LHCN-M2 (cell line): ENCODE data around the gene GALK2. TPM values are rescaled to one million over a fixed set of nuclear protein-coding genes. Genes with fewer than 3 reads are reported as not detected.

Experiments
- DNase-seq: peaks from one replicate; pipeline ENCODE4 v3.0.0-alpha.2; 2012; ENCODE audit warnings: low read depth
- polyA plus RNA-seq: library from polyadenylated mRNA; unstranded; fragments of >200 nt; gene quantifications from one replicate; pipeline ENCODE4 v1.2.1, GENCODE V29; 2012; ENCODE audit warnings: missing spikeins
- total RNA-seq: library from RNA; depleted of rRNA; stranded (reverse); fragments of >200 nt; gene quantifications from 2 replicates; pipeline ENCODE4 v1.2.3, GENCODE V29; 2014; rRNA removed

The GALK2 gene
- 26.3 and 27.7 TPM in 2 replicates for total RNA-seq
- 12.1 TPM for polyA plus RNA-seq

DNA sequence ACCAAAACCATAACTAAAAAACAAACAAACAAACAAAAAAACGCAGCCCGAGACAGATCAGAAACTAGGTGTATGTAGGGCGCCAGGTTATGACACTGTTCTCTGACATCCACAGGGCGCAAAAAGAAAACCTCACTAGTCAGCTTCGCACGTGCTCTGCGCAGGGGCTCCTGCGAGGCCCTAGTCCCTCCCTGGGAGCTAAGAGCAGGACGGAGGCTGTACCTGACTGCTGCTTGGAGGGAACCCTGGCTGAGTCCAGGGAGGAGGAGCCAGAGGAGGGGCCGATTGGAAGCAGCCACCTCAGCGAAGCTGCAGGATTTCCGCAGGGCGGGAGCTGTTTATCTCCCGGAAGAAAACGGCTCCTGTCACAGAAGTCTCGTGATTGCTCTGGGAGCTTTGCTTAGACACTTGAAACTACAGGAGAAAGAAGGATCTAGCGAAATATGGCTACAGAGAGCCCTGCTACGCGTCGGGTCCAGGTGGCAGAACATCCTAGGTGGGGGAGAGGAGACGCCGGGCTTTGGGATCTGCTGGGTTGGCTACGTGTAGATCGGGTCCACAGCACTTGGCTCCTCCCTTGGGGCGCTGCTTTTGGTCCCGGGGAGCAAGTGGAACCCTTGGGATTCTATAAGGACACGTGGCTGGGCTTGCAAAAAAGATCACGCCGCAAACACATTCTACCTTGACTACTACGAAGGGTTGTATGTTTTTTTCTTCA lies at the start of gene GALK2:
TSS of gene GALK2 (plus strand) at position 368 of the 718 bp plus-strand sequence. CDS start at position 444, 76 bp downstream.
- DNase-seq = peak; percentile 78

GRCh38 chr15:49120832-49121231 lies 49.2 kb upstream of the GALK2 start:
- no peak for DNase-seq

GRCh38 chr15:49121901-49122300 lies 48.1 kb upstream of the GALK2 start:
- DNase-seq = no peak

DNA sequence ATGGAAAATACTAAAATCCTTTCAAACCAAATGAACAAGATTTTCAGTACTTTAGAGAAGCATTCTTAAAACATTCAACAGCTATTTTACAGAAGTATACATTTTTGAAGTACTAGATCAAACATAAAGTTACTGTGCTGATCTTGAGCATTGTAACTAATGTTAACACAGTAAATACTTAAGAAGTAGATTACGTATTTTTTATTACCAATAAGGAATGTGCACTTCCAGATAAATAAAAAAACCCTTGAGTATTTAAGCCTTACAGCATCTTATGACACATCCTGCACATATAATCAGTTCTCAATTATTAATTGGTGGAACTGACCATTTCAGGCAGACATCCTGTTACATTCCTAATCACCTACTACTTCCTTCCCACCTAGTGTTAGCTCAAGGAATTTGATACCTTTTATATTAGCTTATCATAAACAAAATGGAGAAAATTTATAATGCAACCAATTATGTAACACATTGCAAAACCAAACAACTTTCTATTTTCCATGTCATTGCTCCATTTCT lies 47.4 kb upstream of the GALK2 start:
- DNase-seq = no peak

GRCh38 chr15:49124371-49124770 lies 45.7 kb upstream of the GALK2 start:
- no peak for DNase-seq

DNA sequence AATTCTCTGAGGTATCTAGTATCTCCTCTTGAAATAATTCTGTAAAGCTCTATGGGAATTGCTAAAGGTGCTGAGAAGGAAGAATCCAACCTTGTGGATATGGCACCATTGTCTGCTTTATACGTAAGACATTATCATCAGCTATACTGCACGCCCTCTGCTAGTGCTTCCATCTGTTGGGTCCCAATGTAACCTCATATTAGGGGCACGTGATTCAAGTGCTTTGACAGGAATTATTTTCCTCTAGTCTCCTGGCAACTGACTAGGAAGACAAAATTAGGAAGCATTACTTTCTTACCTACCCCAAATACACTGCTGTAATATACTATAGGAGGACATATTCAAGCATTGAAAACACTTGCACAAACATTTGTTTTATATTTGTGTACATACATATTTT lies 38.6 kb upstream of the GALK2 start:
- DNase-seq = no peak

- DNase-seq = peak; percentile 41
Measured at GRCh38 chr15:49134683-49135341, 35.2 kb upstream of the GALK2 start.

DNA sequence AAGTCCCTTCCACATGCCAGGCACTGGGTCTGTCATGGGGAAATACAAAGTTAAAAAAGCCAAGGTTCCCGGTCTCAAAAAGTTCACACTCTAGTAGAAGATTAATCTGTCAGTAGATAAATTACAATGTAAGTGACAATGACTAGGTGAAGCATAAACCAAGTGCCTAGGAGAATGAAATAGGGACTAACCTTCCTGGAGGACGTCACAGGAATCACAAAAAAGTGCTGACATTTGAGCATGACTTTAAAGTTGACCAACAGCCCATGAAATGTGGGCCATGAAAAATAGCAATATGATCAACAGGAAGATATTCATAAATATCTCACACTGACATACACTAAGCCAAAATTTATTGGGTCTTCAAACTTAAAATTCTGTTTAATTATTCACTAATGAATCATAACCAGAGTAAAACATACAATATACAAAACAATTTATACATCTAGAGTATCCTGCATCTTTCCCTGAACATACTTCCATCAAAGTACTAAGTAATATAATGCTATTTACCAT lies 34.6 kb upstream of the GALK2 start:
- DNase-seq = no peak

- DNase-seq = peak; percentile 76
Measured at GRCh38 chr15:49135911-49136310, 34.1 kb upstream of the GALK2 start.

DNA sequence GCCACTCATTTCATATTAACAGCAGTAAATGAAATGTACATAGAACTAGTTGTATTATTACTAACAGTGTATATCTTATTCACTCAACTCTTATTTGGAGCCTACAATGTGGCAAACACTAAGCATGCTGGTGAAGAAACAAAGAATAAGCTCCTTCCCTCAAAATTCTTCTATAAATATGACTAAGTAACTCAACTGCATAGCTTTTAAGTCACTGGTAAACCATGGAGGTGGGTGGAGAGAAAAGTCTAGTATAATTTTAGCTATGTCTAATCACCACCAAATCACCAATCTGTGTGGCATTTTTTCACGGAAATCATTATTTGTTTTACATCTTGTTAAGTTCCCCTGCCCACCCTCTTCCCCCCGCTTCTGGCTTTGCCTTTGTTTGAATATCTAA lies 32.2 kb upstream of the GALK2 start:
- DNase-seq = peak; percentile 29

- DNase-seq = peak; percentile 61
Measured at GRCh38 chr15:49145651-49146609, 24.1 kb upstream of the GALK2 start.

DNA sequence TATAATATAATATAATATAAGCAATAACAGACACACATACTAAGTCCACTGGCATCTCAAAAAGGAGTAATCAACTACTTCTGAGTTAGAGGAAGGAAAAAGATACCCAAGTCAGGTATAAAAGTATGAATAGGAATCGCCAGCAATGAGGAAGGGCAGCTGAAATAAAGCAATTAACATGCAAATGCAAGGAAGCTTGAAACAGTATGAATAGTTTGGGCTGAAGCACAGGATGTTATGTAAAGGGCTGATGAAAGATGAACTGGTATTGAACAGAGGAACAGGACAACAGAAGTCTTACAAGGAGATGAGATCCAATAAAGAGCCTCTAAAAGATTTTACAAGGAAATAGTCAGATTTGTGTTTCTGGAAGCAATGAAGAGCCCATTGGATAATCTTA lies 21.7 kb upstream of the GALK2 start:
- no peak for DNase-seq

- DNase-seq = no peak
Measured at GRCh38 chr15:49148727-49149126, 21.3 kb upstream of the GALK2 start.

- no peak for DNase-seq
Measured at GRCh38 chr15:49151831-49152230, 18.2 kb upstream of the GALK2 start.

DNA sequence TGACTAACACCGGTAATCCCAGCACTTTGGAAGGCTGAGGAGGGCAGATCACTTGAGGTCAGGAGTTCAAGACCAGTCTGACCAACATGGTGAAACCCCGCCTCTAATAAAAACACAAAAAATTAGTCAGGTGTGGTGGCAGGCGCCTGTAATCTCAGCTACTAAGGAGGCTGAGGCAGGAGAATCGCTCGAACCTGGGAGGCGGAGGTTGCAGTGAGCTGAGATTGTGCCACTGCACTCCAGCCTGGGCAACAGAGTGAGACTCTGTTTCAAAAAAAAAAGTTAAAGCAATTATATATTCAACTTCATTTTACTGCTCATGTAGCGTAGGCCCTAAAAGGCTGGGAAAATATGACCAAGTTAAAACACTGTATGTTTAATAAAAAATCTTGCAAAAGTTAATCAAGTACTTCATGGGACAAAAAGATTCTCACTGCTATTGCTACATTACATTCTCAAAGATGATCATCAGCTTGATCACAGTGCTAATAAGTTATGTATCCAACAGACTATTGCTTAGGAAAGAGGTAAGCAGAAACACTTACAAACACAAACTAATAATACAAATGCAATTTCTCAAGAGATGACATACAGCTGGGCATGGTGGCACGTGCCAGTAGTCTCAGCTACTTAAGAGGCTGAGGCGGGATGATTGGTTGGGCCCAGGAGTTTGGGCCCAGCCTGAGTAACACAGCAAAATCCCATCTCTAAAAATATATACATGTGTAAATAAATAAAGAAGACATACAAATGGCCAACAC lies 17.3 kb upstream of the GALK2 start:
- DNase-seq = no peak

DNA sequence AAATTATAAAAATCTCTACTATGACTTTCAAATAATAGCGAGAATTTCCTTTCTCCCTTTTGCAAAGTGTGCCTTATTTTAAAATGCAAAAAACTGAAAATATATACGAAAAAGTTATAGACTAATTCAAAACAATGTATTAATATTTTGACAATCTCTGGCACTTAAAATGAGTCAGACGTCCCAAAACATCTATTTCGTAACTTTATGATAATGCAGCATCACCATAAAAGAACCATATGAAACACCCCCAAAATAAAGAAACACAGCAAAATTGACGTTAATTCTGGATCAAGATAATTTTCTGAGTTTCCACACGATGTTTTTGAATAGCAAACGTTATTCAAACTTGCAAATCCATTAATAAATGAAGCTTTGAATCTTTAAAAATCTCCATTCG lies 15.7 kb upstream of the GALK2 start:
- no peak for DNase-seq

DNA sequence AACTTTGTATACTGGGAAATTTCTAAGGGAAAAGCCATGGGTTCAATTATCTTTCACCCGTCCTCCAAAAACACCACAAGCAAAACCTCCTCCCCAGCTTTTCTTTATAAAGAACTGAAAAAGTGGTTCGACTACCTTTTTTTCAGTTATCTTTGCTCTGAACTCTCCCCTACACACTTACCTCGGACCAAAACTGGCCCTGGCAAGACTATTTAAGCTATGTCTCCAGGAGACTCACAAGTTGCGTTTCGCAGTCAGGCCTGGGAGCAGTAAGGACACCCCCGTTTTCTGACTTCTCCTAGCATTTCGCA lies 15.3 kb upstream of the GALK2 start:
- no peak for DNase-seq

DNA sequence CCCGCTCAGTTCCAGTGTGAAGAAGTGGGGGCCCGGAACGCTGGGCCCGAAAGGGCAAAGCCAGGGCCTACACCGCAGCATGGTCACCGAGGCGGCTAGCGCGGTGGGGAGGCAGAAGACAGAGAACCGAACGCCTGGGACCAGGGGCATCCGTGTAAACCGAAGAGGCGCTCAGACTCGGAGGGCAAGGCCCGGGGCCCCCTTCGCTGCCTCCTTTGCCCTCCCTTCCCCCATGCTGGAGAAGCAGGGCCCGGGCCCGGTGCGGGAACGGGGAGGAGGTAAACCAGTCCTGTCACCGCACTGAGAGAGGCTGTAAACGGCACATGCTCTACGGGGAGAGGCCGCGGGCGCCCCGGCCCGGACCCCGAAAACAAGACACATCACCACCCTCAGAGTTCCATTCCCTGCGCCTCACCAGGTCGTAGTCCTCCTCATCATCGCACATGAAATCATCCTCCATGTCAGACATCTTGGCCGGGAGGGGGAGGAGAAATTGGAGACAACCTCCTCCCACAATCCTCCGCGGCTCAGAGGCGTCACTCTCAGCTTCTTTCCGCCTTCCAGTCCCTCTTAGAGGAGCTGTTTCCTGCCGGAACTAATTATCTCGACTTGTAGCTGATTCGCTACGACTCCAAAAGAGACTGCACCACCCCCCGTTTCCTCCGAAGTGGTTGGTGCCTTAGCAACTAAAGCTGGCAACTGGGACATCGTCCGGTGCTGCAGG lies 14.8 kb upstream of the GALK2 start, which contains the start of gene COPS2:
TSS of gene COPS2 (minus strand) at position 490 of the 724 bp plus-strand sequence. CDS start at position 469, 21 bp downstream.
- DNase-seq = peak; percentile 98

- peak; percentile 19 for DNase-seq
Measured at GRCh38 chr15:49155834-49156627, 14.0 kb upstream of the GALK2 start.
